Hematopoietic multipotent progenitor cell treated with erythropoietin and hydrocortisone succinate and interleukin-3 and kit ligand, for 15 days (in vitro differentiated cells): ENCODE results near the gene ATP11A.

Experiments used
- DNase-seq: peaks from one replicate; pipeline ENCODE4 v3.0.0-alpha.2; 2015; ENCODE audit warnings: low spot score

ATP11A gene

GRCh38 chr13:112907871-112908331, 218.1 kb downstream of the ATP11A start:
- no peak for DNase-seq

GRCh38 chr13:112908342-112908741, 218.5 kb downstream of the ATP11A start:
- DNase-seq: no peak

GRCh38 chr13:112910016-112910415, 220.2 kb downstream of the ATP11A start:
- no peak for DNase-seq

- no peak for DNase-seq
Measured at GRCh38 chr13:112910616-112911280, 220.9 kb downstream of the ATP11A start.

- no peak for DNase-seq
Measured at GRCh38 chr13:112911285-112911701, 221.5 kb downstream of the ATP11A start.

- no peak for DNase-seq
Measured at GRCh38 chr13:112911883-112912282, 222.0 kb downstream of the ATP11A start.

- no peak for DNase-seq
Measured at GRCh38 chr13:112912726-112913440, 223.0 kb downstream of the ATP11A start.

- no peak for DNase-seq
Measured at GRCh38 chr13:112916296-112916695, 226.5 kb downstream of the ATP11A start.

- no peak for DNase-seq
Measured at GRCh38 chr13:112917056-112917664, 227.3 kb downstream of the ATP11A start.

GRCh38 chr13:112917737-112918136, 227.9 kb downstream of the ATP11A start:
- DNase-seq: no peak

GRCh38 chr13:112918266-112918665, 228.4 kb downstream of the ATP11A start:
- no peak for DNase-seq

GRCh38 chr13:112918746-112919145, 228.9 kb downstream of the ATP11A start:
- DNase-seq: no peak

GRCh38 chr13:112923962-112924361, 234.1 kb downstream of the ATP11A start:
- no peak for DNase-seq

GRCh38 chr13:112924365-112924764, 234.5 kb downstream of the ATP11A start:
- DNase-seq: no peak

GRCh38 chr13:112926003-112926402, 236.2 kb downstream of the ATP11A start:
- no peak for DNase-seq

GRCh38 chr13:112926993-112927392, 237.2 kb downstream of the ATP11A start:
- no peak for DNase-seq

GRCh38 chr13:112928020-112928971, 238.5 kb downstream of the ATP11A start:
- no peak for DNase-seq

- DNase-seq: no peak
Measured at GRCh38 chr13:112928972-112929782, 239.3 kb downstream of the ATP11A start.

- DNase-seq: no peak
Measured at GRCh38 chr13:112929783-112930055, 239.9 kb downstream of the ATP11A start.

GRCh38 chr13:112930192-112930591, 240.4 kb downstream of the ATP11A start:
- DNase-seq: no peak
